K562 (cell line): Measurements from ENCODE around the gene CDK9. TPM values are rescaled to one million over a fixed set of nuclear protein-coding genes. Genes with fewer than 3 reads are reported as not detected.

Experiments used
- ATAC-seq: fragments of 200-7000 bp; cut with Tn5 transposase; 3 replicates; pipeline ENCODE4 v1.9.1; 2020; ENCODE audit warnings: moderate library complexity
- BruUV-seq: library from RNA; stranded (reverse); fragments of 400-500 nt; replicated peaks from 2 replicates; lab custom pipeline; 2021; lab: Mats Ljungman, UMichigan
- CTCF ChIA-PET: fragments of 300-600 bp; formaldehyde crosslinking; extraction: SDS; loops from one replicate; lab custom pipeline; 2021; ENCODE audit warnings: low intra/inter-chr PET ratio; lab: Yijun Ruan, JAX
- POLR2A ChIA-PET: fragments of 300-600, 350-650 bp; sonication (Branson Sonifier 250); formaldehyde crosslinking; extraction: SDS; loops from one replicate; lab custom pipeline; 2021; ENCODE audit warnings: antibody characterized with exemption, inconsistent platforms; lab: Yijun Ruan, JAX
- DNase-seq, 4 experiments: peaks; one replicate each; pipeline versions ENCODE4 v3.0.0 to v3.0.0-alpha.2; 2011 to 2018; ENCODE audit warnings: low spot score in 3 of 4, mixed read lengths in 3 of 4; ENCODE audit errors: extremely low read depth in 1 of 4
- FAIRE-seq: peaks from 2 replicates; lab custom pipeline; 2011; peaks lifted over from hg19 to GRCh38; lab: Jason Lieb, UNC
- H2AFZ ChIP-seq: 2 replicates; pipeline ENCODE4 v1.6.0; 2011; ENCODE audit warnings: low read depth, low read length, control low read depth, inconsistent platforms
- H3K27ac ChIP-seq: fragments of 200-600 bp; 3 replicates; pipeline ENCODE4 v1.8.0; 2011; ENCODE audit warnings: low read depth, mild to moderate bottlenecking, control low read depth, inconsistent platforms, low read length, moderate library complexity, mixed read lengths; ENCODE audit errors: extremely low read depth
- H3K27me3 ChIP-seq, 2 experiments: fragments of 300-600 bp in 1 of 2; 2 replicates in 1 of 2; 3 replicates in 1 of 2; pipeline versions ENCODE4 v1.6.0 to v1.8.0; 2011; ENCODE audit warnings: inconsistent platforms in 2 of 2, low read length in 2 of 2, mild to moderate bottlenecking in 1 of 2, mixed read lengths in 1 of 2, moderate library complexity in 1 of 2; ENCODE audit not compliant: control insufficient read depth in 2 of 2, insufficient read depth in 2 of 2
- H3K36me3 ChIP-seq: fragments of 300-600 bp; 3 replicates; pipeline ENCODE4 v1.8.0; 2011; ENCODE audit warnings: mild to moderate bottlenecking, low read length, inconsistent platforms; ENCODE audit not compliant: control insufficient read depth, insufficient read depth
- H3K4me1 ChIP-seq, 2 experiments: fragments of 200-600 bp in 1 of 2; replicated peaks in 1 of 2; 2 replicates in 1 of 2; 3 replicates in 1 of 2; pipeline versions ENCODE4 v1.5.1 to v1.8.0; 2011; ENCODE audit warnings: inconsistent platforms in 2 of 2, low read length in 2 of 2, mild to moderate bottlenecking in 1 of 2, mixed read lengths in 1 of 2, moderate library complexity in 1 of 2; ENCODE audit not compliant: control insufficient read depth in 2 of 2, insufficient read depth in 2 of 2
- H3K4me2 ChIP-seq: 2 replicates; pipeline ENCODE4 v1.6.1; 2011; ENCODE audit warnings: low read length, control low read depth, inconsistent platforms, mixed read lengths; ENCODE audit not compliant: insufficient read depth
- H3K4me3 ChIP-seq: fragments of 200-600 bp; sonication (generic), shearing (Covaris generic); 2 replicates; pipeline ENCODE4 v1.5.1; 2016; ENCODE audit warnings: control low read depth, inconsistent platforms
- H3K79me2 ChIP-seq: fragments of 200-600 bp; 3 replicates; pipeline ENCODE4 v1.8.0; 2011; ENCODE audit warnings: low read length, inconsistent platforms; ENCODE audit not compliant: control insufficient read depth, insufficient read depth
- H3K9ac ChIP-seq, 2 experiments: 2 replicates each; pipeline versions ENCODE4 v1.6.0 to v1.6.1; 2011; ENCODE audit warnings: low read depth in 2 of 2, low read length in 2 of 2, control low read depth in 1 of 2, inconsistent platforms in 1 of 2, mild to moderate bottlenecking in 1 of 2, mixed read lengths in 1 of 2; ENCODE audit not compliant: insufficient read depth in 1 of 2
- H3K9me1 ChIP-seq: one replicate; pipeline ENCODE4 v1.6.0; 2011; ENCODE audit warnings: inconsistent platforms, mild to moderate bottlenecking, low read length, moderate library complexity; ENCODE audit not compliant: control insufficient read depth, insufficient read depth
- H3K9me3 ChIP-seq: replicated peaks from 2 replicates; pipeline ENCODE4 v1.5.1; 2011; ENCODE audit warnings: low read depth, low read length, inconsistent platforms; ENCODE audit not compliant: control insufficient read depth, insufficient read depth
- H4K20me1 ChIP-seq: replicated peaks from 2 replicates; pipeline ENCODE4 v1.6.1; 2011; ENCODE audit warnings: low read length, inconsistent platforms, mixed read lengths; ENCODE audit not compliant: control insufficient read depth, insufficient read depth
- LCOR ChIP-seq: sonication (generic); formaldehyde crosslinking; IDR thresholded peaks from 2 replicates; pipeline ENCODE4 v1.8.0; 2022; ENCODE audit warnings: mild to moderate bottlenecking, missing genetic modification reagents
- WGBS: fragments of 100-300 bp; shearing (Covaris generic); methylation state at CpG from one replicate; pipeline ENCODE4 v1.1.6; 2016; ENCODE audit warnings: low coverage, mixed read lengths; ENCODE audit not compliant: insufficient coverage; ENCODE audit errors: missing lambda C conversion rate; 5-methylcytosine and 5-hydroxymethylcytosine counted together
- in situ Hi-C: fragments of 300-500 bp; cut with MboI; formaldehyde crosslinking; loops from 4 replicates; pipeline ENCODE4 v1.15.0; 2018; ENCODE audit warnings: inconsistent platforms, mixed read lengths
- intact Hi-C: fragments of 100-400 bp; cut with micrococcal nuclease; formaldehyde crosslinking; loops from 2 replicates; pipeline ENCODE4 v1.14.2; 2022
- polyA plus RNA-seq, 8 experiments: library from polyadenylated mRNA; depleted of rRNA in 4 of 8; stranded (reverse) in 5 of 8; unstranded in 3 of 8; fragments of >200 nt; fragmentation: Nextera tagmentation in 2 of 8; fragmentation: Illumina TruSeq in 1 of 8; extraction: Ambion mirVana in 2 of 8; extraction: Trizol in 1 of 8; gene quantifications; 2 replicates each; pipeline versions ENCODE4 v1.2.1 to v1.2.3, GENCODE V29; 2011 to 2014; ENCODE audit warnings: inconsistent platforms in 1 of 8, missing spikeins in 1 of 8
- total RNA-seq, 7 experiments: library from RNA; depleted of rRNA in 6 of 7; stranded (reverse); fragments of >200 nt in 6 of 7; fragmentation: Illumina TruSeq in 2 of 7; extraction: Trizol in 2 of 7; gene quantifications; 2 replicates each; pipeline versions ENCODE4 v1.2.1 to v1.2.3, GENCODE V29; 2011 to 2021; ENCODE audit warnings: low replicate concordance in 1 of 7
- TF ChIP-seq, protein P1 (sequence below): IDR thresholded peaks from 2 replicates; pipeline ENCODE4 v1.6.1; 2014; ENCODE audit warnings: antibody characterized with exemption
- TF ChIP-seq, protein P2 (sequence below): IDR thresholded peaks from 2 replicates; pipeline ENCODE4 v1.6.1; 2016; ENCODE audit warnings: missing genetic modification characterization, missing compliant biosample characterization

Gene CDK9
- total and polyA plus RNA-seq, 9 of the 15 experiments (the other 6 are each of a cell fraction or from before 2014, with no cell fraction given): 4.2 to 78.6 (median 33.0) TPM

DNA sequence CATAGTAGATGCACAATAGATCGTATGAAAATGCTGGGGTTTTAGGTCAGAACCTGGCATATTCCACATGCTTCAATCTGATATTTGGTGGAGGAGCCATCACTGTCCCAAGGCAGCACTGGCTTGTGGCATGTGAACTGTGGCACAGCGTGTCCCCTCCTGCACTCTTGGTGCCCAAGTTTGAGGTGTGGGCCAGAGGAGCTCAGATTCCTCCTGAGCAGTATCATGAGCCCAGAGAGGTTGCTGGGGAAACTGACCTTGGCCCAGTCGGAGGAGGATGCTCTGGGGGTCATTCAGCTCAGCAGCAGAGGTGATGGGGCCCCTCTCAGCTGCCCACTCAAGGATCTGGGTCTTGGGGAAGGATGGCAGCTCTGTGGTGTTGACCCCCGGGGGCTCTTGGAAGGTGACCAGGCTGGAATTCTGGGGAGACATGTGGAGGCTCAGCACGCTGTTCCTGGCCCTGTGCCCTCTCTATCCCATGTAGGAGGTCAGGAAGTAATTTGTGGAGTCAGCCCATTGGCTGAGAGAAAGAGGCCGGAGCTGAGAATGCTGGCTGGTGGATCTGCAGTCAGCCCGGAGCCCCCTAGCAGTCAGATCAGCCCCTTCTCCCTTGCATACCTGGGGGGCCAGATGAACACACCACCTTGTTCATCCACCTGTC, 40.5 kb downstream of the CDK9 start:
- FAIRE-seq (no peak), DNase-seq (no peak), ATAC-seq (no peak)
- H3K27me3 ChIP-seq: no peaks in the 10 kb centered on the region
- H3K4me3 ChIP-seq: no peak overlapping the region
- WGBS: 72% methylated on average over 6 of the region's 7 CpGs
- H3K36me3 ChIP-seq: no peaks in the 10 kb centered on the region
- peak overlapping the region; percentile 92 for H2AFZ ChIP-seq
- CTCF ChIA-PET: no interaction called here
- in situ Hi-C loops: no loop called here
- H3K4me1 ChIP-seq: peaks cover 29 to 40% of the 10 kb centered on the region in 2 experiments
- H3K79me2 ChIP-seq: no peaks in the 10 kb centered on the region
- H3K9me3 ChIP-seq: no peaks in the 10 kb centered on the region
- H3K9ac ChIP-seq: peak overlapping the region in 1 of 2 experiments; percentile 91; a peak in 1 of 4 replicates
- TF ChIP-seq LCOR (CRISPR knock-in tag): 0 out of 2 replicates have a peak, but pooled peaks have one; percentile 11
- TF ChIP-seq, protein P1, sequence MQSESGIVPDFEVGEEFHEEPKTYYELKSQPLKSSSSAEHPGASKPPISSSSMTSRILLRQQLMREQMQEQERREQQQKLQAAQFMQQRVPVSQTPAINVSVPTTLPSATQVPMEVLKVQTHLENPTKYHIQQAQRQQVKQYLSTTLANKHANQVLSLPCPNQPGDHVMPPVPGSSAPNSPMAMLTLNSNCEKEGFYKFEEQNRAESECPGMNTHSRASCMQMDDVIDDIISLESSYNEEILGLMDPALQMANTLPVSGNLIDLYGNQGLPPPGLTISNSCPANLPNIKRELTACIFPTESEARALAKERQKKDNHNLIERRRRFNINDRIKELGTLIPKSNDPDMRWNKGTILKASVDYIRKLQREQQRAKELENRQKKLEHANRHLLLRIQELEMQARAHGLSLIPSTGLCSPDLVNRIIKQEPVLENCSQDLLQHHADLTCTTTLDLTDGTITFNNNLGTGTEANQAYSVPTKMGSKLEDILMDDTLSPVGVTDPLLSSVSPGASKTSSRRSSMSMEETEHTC: no peak
- TF ChIP-seq, protein P2, sequence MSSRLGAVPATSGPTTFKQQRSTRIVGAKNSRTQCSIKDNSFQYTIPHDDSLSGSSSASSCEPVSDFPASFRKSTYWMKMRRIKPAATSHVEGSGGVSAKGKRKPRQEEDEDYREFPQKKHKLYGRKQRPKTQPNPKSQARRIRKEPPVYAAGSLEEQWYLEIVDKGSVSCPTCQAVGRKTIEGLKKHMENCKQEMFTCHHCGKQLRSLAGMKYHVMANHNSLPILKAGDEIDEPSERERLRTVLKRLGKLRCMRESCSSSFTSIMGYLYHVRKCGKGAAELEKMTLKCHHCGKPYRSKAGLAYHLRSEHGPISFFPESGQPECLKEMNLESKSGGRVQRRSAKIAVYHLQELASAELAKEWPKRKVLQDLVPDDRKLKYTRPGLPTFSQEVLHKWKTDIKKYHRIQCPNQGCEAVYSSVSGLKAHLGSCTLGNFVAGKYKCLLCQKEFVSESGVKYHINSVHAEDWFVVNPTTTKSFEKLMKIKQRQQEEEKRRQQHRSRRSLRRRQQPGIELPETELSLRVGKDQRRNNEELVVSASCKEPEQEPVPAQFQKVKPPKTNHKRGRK (tag): no peak
- no peaks in the 10 kb centered on the region for H3K9me1 ChIP-seq
- H3K4me2 ChIP-seq: peak overlapping the region; percentile 74
- POLR2A ChIA-PET: interaction anchor here (1.0 to 1.6 kb wide), 2 partner anchors 9 to 15 kb away, joined by 3 to 4 read pairs; no protein-coding TSS in a partner anchor
- H4K20me1 ChIP-seq: no peaks in the 10 kb centered on the region
- H3K27ac ChIP-seq: no peak overlapping the region
- intact Hi-C loops: no loop called here
- BruUV-seq: no TSS peak
